Activated naive CD8-positive, alpha-beta T cell treated with anti-CD3 and anti-CD28 coated beads for 36 hours (primary cell): ENCODE measurements around the gene FGF12. TPM values are rescaled to one million over a fixed set of nuclear protein-coding genes. Genes with fewer than 3 reads are reported as not detected.

Experiments used
- DNase-seq: peaks from one replicate; pipeline ENCODE4 v3.0.0; 2021
- H3K27ac Mint-ChIP-seq: one replicate; pipeline ENCODE4 v1.8.0; 2022; ENCODE audit warnings: mild to moderate bottlenecking, moderate library complexity, mixed read lengths
- H3K27me3 Mint-ChIP-seq: one replicate; pipeline ENCODE4 v1.8.0; 2022; ENCODE audit warnings: mild to moderate bottlenecking, mixed read lengths
- H3K36me3 Mint-ChIP-seq: one replicate; pipeline ENCODE4 v1.8.0; 2021; ENCODE audit warnings: mild to moderate bottlenecking, mixed read lengths
- H3K4me1 Mint-ChIP-seq: one replicate; pipeline ENCODE4 v1.8.0; 2021; ENCODE audit warnings: mixed read lengths
- H3K4me3 Mint-ChIP-seq: one replicate; pipeline ENCODE4 v1.8.0; 2022; ENCODE audit warnings: mild to moderate bottlenecking, moderate library complexity, mixed read lengths
- H3K9me3 Mint-ChIP-seq: one replicate; pipeline ENCODE4 v1.8.0; 2022; ENCODE audit warnings: mixed read lengths
- total RNA-seq, 2 experiments: library from RNA; stranded (reverse); gene quantifications; one replicate each; pipeline ENCODE4 v1.2.3, GENCODE V29; 2021

The FGF12 gene
- total RNA-seq, 2 experiments from 2014 or later, result not detected

DNA sequence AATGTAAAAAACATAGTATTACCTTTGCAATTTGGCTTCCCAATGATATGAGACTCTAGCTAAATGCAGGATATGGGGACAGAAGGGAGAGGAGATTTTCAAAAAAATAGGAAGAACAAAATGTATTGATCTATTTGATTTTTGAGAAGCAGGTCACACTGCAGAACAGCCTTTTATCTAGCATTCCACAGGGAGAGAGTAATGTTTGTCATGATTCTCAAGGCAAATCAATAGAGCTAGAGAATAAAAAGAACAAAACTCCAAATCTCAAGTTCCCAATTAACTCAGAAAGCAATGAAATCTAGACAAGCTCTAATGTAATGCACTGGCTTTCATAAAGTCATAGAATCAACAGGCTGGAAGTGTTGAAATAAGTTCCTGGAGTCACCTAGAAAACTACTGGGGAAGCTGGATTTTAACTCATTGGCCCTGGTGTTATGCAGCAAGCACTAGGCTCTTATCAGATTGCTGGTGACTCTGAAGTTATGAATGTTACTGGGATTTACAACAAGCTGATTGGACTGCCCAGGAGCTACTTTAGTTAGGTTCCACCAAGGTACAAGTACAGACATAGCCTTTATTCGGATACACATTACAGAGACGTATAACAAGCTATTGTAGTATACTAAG lies 442.8 kb downstream of the FGF12 start:
- H3K9me3 Mint-ChIP-seq, result no peaks in the 10 kb centered on the region
- no peaks in the 10 kb centered on the region for H3K4me1 Mint-ChIP-seq
- no peaks in the 10 kb centered on the region for H3K36me3 Mint-ChIP-seq
- H3K27ac Mint-ChIP-seq, result no peak overlapping the region
- H3K27me3 Mint-ChIP-seq, result no peaks in the 10 kb centered on the region
- DNase-seq, result no peak
- no peak overlapping the region for H3K4me3 Mint-ChIP-seq

GRCh38 chr3:192281207-192281880 lies 446.0 kb downstream of the FGF12 start:
- no peak for DNase-seq
- H3K36me3 Mint-ChIP-seq, result no peaks in the 10 kb centered on the region
- no peaks in the 10 kb centered on the region for H3K4me1 Mint-ChIP-seq
- H3K9me3 Mint-ChIP-seq, result no peaks in the 10 kb centered on the region
- H3K27ac Mint-ChIP-seq, result no peak overlapping the region
- no peak overlapping the region for H3K4me3 Mint-ChIP-seq
- no peaks in the 10 kb centered on the region for H3K27me3 Mint-ChIP-seq

DNA sequence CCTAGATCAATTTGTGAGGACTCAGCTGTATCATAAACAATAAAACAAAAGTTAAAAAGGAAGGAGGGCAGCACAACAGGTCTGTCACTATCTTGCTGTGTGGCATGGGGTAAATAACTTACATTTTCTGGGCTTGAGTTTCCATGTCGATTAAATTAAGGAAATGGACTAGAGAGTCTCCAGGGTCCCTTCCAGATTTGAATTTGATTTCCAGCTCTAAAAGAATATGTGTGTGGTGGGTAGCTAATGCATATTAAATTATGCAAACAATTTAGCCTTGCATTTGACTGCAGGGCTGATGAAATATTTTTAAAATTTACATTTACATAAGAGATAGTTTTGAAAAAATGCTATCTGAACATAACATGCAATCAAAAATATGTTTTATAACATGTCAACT lies 447.7 kb downstream of the FGF12 start:
- Mint-ChIP-seq H3K4me1 (no peaks in the 10 kb centered on the region), H3K9me3 (no peaks in the 10 kb centered on the region), H3K27ac (no peak overlapping the region), H3K36me3 (no peaks in the 10 kb centered on the region), H3K4me3 (no peak overlapping the region), H3K27me3 (no peaks in the 10 kb centered on the region)
- DNase-seq, result no peak

GRCh38 chr3:192277477-192277876 lies 449.9 kb downstream of the FGF12 start:
- no peak overlapping the region for H3K27ac Mint-ChIP-seq
- H3K4me1 Mint-ChIP-seq, result no peaks in the 10 kb centered on the region
- H3K4me3 Mint-ChIP-seq, result no peak overlapping the region
- no peak for DNase-seq
- no peaks in the 10 kb centered on the region for H3K27me3 Mint-ChIP-seq
- no peaks in the 10 kb centered on the region for H3K36me3 Mint-ChIP-seq
- H3K9me3 Mint-ChIP-seq, result no peaks in the 10 kb centered on the region

DNA sequence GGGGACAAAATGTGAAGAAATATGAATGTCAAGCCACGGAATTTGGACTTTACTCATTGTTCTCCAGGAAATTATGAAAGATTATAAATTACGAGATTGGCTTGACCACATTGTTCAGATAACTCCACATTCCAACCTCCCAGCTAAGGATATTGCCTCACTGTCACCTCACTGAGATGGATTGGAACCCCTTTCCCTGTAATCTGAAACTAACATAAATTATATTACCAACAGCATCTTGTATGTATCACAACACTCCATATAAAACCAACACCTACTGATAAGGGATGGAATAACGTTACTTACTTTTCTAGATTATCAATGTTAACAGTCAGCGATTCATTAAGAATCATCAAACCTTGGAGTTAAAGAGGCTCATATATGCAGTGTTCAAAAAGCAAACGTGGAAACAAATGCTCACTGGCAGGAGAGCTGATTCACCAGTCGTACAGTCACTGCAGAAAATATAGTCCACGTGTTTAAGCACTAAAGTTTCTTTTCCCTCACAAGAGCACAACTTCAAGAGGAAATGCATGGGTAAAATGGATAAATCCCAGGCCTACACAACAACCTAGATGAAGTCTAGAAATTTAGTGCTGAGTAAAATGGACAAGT lies 451.5 kb downstream of the FGF12 start:
- Mint-ChIP-seq H3K4me1 (no peaks in the 10 kb centered on the region), H3K4me3 (no peak overlapping the region), H3K27me3 (no peaks in the 10 kb centered on the region), H3K9me3 (no peaks in the 10 kb centered on the region), H3K27ac (no peak overlapping the region), H3K36me3 (no peaks in the 10 kb centered on the region)
- DNase-seq, result no peak

GRCh38 chr3:192273697-192274010 lies 453.7 kb downstream of the FGF12 start:
- H3K27me3 Mint-ChIP-seq, result no peaks in the 10 kb centered on the region
- no peak for DNase-seq
- no peaks in the 10 kb centered on the region for H3K4me1 Mint-ChIP-seq
- no peak overlapping the region for H3K27ac Mint-ChIP-seq
- no peaks in the 10 kb centered on the region for H3K9me3 Mint-ChIP-seq
- H3K36me3 Mint-ChIP-seq, result no peaks in the 10 kb centered on the region
- H3K4me3 Mint-ChIP-seq, result no peak overlapping the region

GRCh38 chr3:192273001-192273696 lies 454.2 kb downstream of the FGF12 start:
- Mint-ChIP-seq H3K27ac (no peak overlapping the region), H3K9me3 (no peaks in the 10 kb centered on the region), H3K36me3 (no peaks in the 10 kb centered on the region), H3K27me3 (no peaks in the 10 kb centered on the region), H3K4me1 (no peaks in the 10 kb centered on the region), H3K4me3 (no peak overlapping the region)
- no peak for DNase-seq

DNA sequence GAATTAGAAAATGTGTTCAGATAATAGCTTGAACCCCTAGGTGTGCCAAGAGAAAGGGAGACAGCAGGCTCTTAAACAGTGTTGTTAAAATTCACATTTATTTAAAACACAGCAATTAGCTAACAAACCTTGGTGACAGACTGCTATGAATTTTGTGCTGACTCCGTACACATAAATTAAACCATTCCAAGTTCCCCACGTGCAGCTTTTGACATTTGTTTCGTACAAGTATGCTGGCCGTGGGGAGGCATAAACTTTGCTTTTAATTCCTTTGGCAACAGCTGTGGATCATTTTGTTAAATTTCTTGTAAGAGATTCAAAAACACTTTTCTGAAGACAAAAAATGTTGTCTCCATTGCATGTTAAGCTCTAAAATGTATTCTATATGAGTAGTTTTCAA lies 465.3 kb downstream of the FGF12 start:
- no peak for DNase-seq
- Mint-ChIP-seq H3K27ac (no peak overlapping the region), H3K4me1 (no peaks in the 10 kb centered on the region), H3K9me3 (no peaks in the 10 kb centered on the region), H3K4me3 (no peak overlapping the region), H3K27me3 (no peaks in the 10 kb centered on the region), H3K36me3 (no peaks in the 10 kb centered on the region)

- no peak overlapping the region for H3K27ac Mint-ChIP-seq
- no peaks in the 10 kb centered on the region for H3K36me3 Mint-ChIP-seq
- no peaks in the 10 kb centered on the region for H3K9me3 Mint-ChIP-seq
- H3K4me3 Mint-ChIP-seq, result no peak overlapping the region
- no peaks in the 10 kb centered on the region for H3K4me1 Mint-ChIP-seq
- H3K27me3 Mint-ChIP-seq, result no peaks in the 10 kb centered on the region
- DNase-seq, result no peak
Observed at GRCh38 chr3:192261135-192261534, 466.2 kb downstream of the FGF12 start.

GRCh38 chr3:192260116-192261010 lies 467.0 kb downstream of the FGF12 start:
- Mint-ChIP-seq H3K9me3 (no peaks in the 10 kb centered on the region), H3K4me3 (no peak overlapping the region), H3K36me3 (no peaks in the 10 kb centered on the region), H3K27me3 (no peaks in the 10 kb centered on the region), H3K4me1 (no peaks in the 10 kb centered on the region), H3K27ac (no peak overlapping the region)
- DNase-seq, result no peak

GRCh38 chr3:192259661-192260060 lies 467.7 kb downstream of the FGF12 start:
- DNase-seq, result no peak
- Mint-ChIP-seq H3K27me3 (no peaks in the 10 kb centered on the region), H3K4me1 (no peaks in the 10 kb centered on the region), H3K27ac (no peak overlapping the region), H3K4me3 (no peak overlapping the region), H3K36me3 (no peaks in the 10 kb centered on the region), H3K9me3 (no peaks in the 10 kb centered on the region)

DNA sequence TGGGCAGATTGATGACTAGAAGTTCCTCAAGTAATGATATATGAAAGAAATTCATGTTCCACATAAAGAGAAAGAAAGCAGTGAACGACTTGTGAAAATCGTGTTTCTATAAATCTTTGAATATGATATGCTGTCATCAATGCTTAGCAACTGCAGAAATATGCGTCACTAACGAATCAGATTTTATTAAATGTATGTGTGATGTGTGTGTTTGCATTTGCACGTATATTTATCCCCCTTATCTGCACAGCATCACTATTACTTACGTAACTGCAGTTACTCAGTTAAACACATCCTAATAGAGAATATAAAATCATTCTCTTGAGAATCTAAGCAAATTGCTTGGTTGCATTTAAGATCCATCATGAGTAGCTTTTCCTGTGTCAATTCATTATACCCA lies 468.6 kb downstream of the FGF12 start:
- no peaks in the 10 kb centered on the region for H3K36me3 Mint-ChIP-seq
- no peaks in the 10 kb centered on the region for H3K4me1 Mint-ChIP-seq
- no peak overlapping the region for H3K27ac Mint-ChIP-seq
- DNase-seq, result no peak
- no peaks in the 10 kb centered on the region for H3K9me3 Mint-ChIP-seq
- no peaks in the 10 kb centered on the region for H3K27me3 Mint-ChIP-seq
- H3K4me3 Mint-ChIP-seq, result no peak overlapping the region

GRCh38 chr3:192255839-192256238 lies 471.5 kb downstream of the FGF12 start:
- Mint-ChIP-seq H3K27ac (no peak overlapping the region), H3K36me3 (no peaks in the 10 kb centered on the region), H3K4me1 (no peaks in the 10 kb centered on the region), H3K27me3 (peaks cover 4% of the 10 kb centered on the region), H3K4me3 (no peak overlapping the region), H3K9me3 (no peaks in the 10 kb centered on the region)
- DNase-seq, result no peak

DNA sequence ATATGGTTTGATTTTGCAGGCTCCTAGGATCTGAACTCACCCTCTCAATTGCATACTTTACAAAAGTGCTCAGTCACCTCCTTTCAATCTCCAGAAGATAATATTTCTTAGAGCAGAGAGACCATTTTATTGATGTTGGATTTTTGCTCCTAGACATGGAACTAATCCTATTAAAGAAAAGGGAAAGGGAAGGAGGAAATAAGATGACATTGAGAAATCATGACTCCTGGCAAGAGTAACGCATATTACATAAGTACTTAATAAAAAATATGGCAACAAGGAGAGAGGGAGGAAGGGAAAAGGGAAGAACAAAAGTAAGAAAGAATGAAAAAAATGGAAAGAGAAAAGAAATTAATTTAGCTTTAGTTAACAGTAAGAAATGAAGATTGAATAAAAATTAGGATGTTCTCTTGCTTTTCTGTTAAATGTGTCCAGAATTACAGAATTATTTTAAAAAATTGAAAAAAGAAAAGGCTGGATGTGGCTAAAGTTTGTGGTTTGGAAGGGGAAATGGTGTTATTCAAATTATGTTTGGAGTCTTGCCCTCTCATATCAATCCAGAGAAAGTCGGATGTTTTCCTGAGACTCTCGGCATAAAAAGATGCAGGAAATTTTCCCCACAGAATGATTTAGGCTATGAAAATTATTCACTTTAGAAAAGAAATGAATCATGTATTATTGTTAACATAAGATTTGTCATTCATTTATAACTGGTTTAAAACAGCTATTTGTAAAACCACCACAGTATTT lies 474.0 kb downstream of the FGF12 start:
- no peak overlapping the region for H3K27ac Mint-ChIP-seq
- H3K36me3 Mint-ChIP-seq, result no peaks in the 10 kb centered on the region
- H3K4me3 Mint-ChIP-seq, result no peak overlapping the region
- peaks cover 4% of the 10 kb centered on the region for H3K27me3 Mint-ChIP-seq
- no peaks in the 10 kb centered on the region for H3K9me3 Mint-ChIP-seq
- no peaks in the 10 kb centered on the region for H3K4me1 Mint-ChIP-seq
- DNase-seq, result no peak
